GM19240 (cell line): Measurements from ENCODE around the gene CPT1A.

Experiments
- DNase-seq: peaks from one replicate; pipeline ENCODE4 v3.0.0; 2011; ENCODE audit warnings: low spot score; ENCODE audit not compliant: insufficient read length

The CPT1A gene

GRCh38 chr11:68798221-68798813, 43.4 kb downstream of the CPT1A start:
- no peak for DNase-seq

GRCh38 chr11:68796801-68797200, 44.9 kb downstream of the CPT1A start:
- DNase-seq = no peak

- DNase-seq = no peak
These were observed 49.2 kb downstream of the CPT1A start for GRCh38 chr11:68792400-68792966.

GRCh38 chr11:68784653-68785052, 57.1 kb downstream of the CPT1A start:
- no peak for DNase-seq

- DNase-seq = no peak
These were observed 58.4 kb downstream of the CPT1A start for GRCh38 chr11:68783216-68783821.

- no peak for DNase-seq
These were observed 59.0 kb downstream of the CPT1A start for GRCh38 chr11:68782711-68783110.

GRCh38 chr11:68780829-68781228, 60.9 kb downstream of the CPT1A start:
- no peak for DNase-seq

- DNase-seq = no peak
These were observed 63.5 kb downstream of the CPT1A start for GRCh38 chr11:68778205-68778604.

GRCh38 chr11:68776442-68777235, 65.1 kb downstream of the CPT1A start:
- DNase-seq = no peak

- no peak for DNase-seq
These were observed 65.7 kb downstream of the CPT1A start for GRCh38 chr11:68775951-68776388.

- DNase-seq = no peak
These were observed 67.5 kb downstream of the CPT1A start for GRCh38 chr11:68774194-68774585.

- no peak for DNase-seq
These were observed 68.1 kb downstream of the CPT1A start for GRCh38 chr11:68773521-68774193.

- no peak for DNase-seq
These were observed 68.8 kb downstream of the CPT1A start for GRCh38 chr11:68772936-68773335.

GRCh38 chr11:68770781-68771180, 70.9 kb downstream of the CPT1A start:
- no peak for DNase-seq

GRCh38 chr11:68767672-68768071, 74.0 kb downstream of the CPT1A start:
- no peak for DNase-seq

GRCh38 chr11:68766786-68767185, 74.9 kb downstream of the CPT1A start:
- no peak for DNase-seq

GRCh38 chr11:68764746-68765145, 77.0 kb downstream of the CPT1A start:
- no peak for DNase-seq

- no peak for DNase-seq
These were observed 77.6 kb downstream of the CPT1A start for GRCh38 chr11:68763926-68764657.

GRCh38 chr11:68763181-68763721, 78.5 kb downstream of the CPT1A start:
- no peak for DNase-seq

GRCh38 chr11:68762481-68762880, 79.2 kb downstream of the CPT1A start:
- no peak for DNase-seq

- no peak for DNase-seq
These were observed 79.9 kb downstream of the CPT1A start for GRCh38 chr11:68761801-68762200.
